ENCODE results near the gene STK39. TPM values are rescaled to one million over a fixed set of nuclear protein-coding genes. Genes with fewer than 3 reads are reported as not detected.

Gene STK39
- total and polyA plus RNA-seq, 11 donors, result 13.1 to 40.1 (median 21.5) TPM

- intact Hi-C loops (cut with DNase I), result loop anchor here in 6 of 10 donors (5.0 to 10.0 kb wide), 3 partner anchors 145 to 150 kb away; no protein-coding TSS in a partner anchor
- Histone ChIP-seq H3K4me3 (no peak overlapping the region), H3K9me3 (peaks cover 0 to 15% (median 0%) of the 10 kb centered on the region in 12 donors), H3K4me1 (peaks cover 0 to 4% (median 0%) of the 10 kb centered on the region in 12 donors), H3K36me3 (peaks cover 0 to 19% (median 4%) of the 10 kb centered on the region in 9 donors), H3K27me3 (no peaks in the 10 kb centered on the region), H3K27ac (no peak overlapping the region)
- TF ChIP-seq POLR2A (IDR thresholded peaks at IDR 0.05), result no peak
- no peak for TF ChIP-seq CTCF (IDR thresholded peaks at IDR 0.05)
- DNase-seq, result no peak
- 78 to 88% (median 84%) methylated on average over 9 of the region's 9 CpGs for WGBS, 4 donors
- ATAC-seq, result no peak
Measured at GRCh38 chr2:167966937-167967913, 280.2 kb downstream of the STK39 start.

- WGBS, 4 donors, result 85 to 90% (median 88%) methylated on average over 5 of the region's 5 CpGs
- H3K36me3 ChIP-seq, result peaks cover 0 to 19% (median 4%) of the 10 kb centered on the region in 9 donors
- ATAC-seq (no peak), DNase-seq (no peak)
- no peaks in the 10 kb centered on the region for H3K27me3 ChIP-seq
- intact Hi-C loops (cut with DNase I), result loop anchor here in 8 of 10 donors (2.0 to 10.0 kb wide), 4 partner anchors 146 to 153 kb away; no protein-coding TSS in a partner anchor
- H3K4me1 ChIP-seq, result peaks cover 0 to 4% (median 0%) of the 10 kb centered on the region in 12 donors
- peaks cover 0 to 5% (median 0%) of the 10 kb centered on the region in 12 donors for H3K9me3 ChIP-seq
- no peak for TF ChIP-seq POLR2A (IDR thresholded peaks at IDR 0.05)
- TF ChIP-seq CTCF (IDR thresholded peaks at IDR 0.05), result no peak
- no peak overlapping the region for H3K27ac ChIP-seq
- H3K4me3 ChIP-seq, result no peak overlapping the region
Measured at GRCh38 chr2:167965907-167966761, 281.3 kb downstream of the STK39 start.

GRCh38 chr2:167964650-167965413 is 282.6 kb downstream of the STK39 start:
- no peaks in the 10 kb centered on the region for H3K27me3 ChIP-seq
- H3K9me3 ChIP-seq, result no peaks in the 10 kb centered on the region
- 50 to 74% (median 71%) methylated on average over 5 of the region's 5 CpGs for WGBS, 4 donors
- peak in 8 of 12 donors; percentile 9 to 47 (median 29) for TF ChIP-seq CTCF (IDR thresholded peaks at IDR 0.05)
- no peak for TF ChIP-seq POLR2A (IDR thresholded peaks at IDR 0.05)
- no peak for DNase-seq
- ATAC-seq, result peak in 2 of 4 donors; percentile 15 to 67
- H3K36me3 ChIP-seq, result peaks cover 0 to 22% (median 4%) of the 10 kb centered on the region in 9 donors
- H3K4me1 ChIP-seq, result peaks cover 0 to 4% (median 0%) of the 10 kb centered on the region in 12 donors
- no peak overlapping the region for H3K4me3 ChIP-seq
- no peak overlapping the region for H3K27ac ChIP-seq
- intact Hi-C loops (cut with DNase I), result loop anchor here in 9 of 10 donors (2.0 to 10.0 kb wide), 4 partner anchors 147 to 154 kb away; no protein-coding TSS in a partner anchor

Measured in heart left ventricle (tissue), 16 donors.